H1 (cell line): ENCODE results near the gene INSIG1. TPM values are rescaled to one million over a fixed set of nuclear protein-coding genes. Genes with fewer than 3 reads are reported as not detected.

Experiments
- ASH2L ChIP-seq: fragments of 200-600, 300-600 bp; sonication (generic); IDR thresholded peaks from one replicate; pipeline ENCODE4 v1.7.1; 2017; ENCODE audit warnings: low read length
- NANOG ChIP-seq: IDR thresholded peaks from 2 replicates; pipeline ENCODE4 v1.6.1; 2011; ENCODE audit warnings: low read length, low read depth, mild to moderate bottlenecking, inconsistent platforms; ENCODE audit not compliant: insufficient read depth, poor library complexity, severe bottlenecking
- polyA plus RNA-seq, 7 experiments: library from polyadenylated mRNA; depleted of rRNA in 3 of 7; stranded (reverse) in 5 of 7; unstranded in 2 of 7; fragments of >200 nt in 5 of 7; fragments of 200-250 nt in 2 of 7; gene quantifications; 1 replicate in 5 of 7; 2 replicates in 1 of 7; 4 replicates in 1 of 7; pipeline versions ENCODE4 v1.2.1 to v1.2.3, GENCODE V29; 2011 to 2013; ENCODE audit warnings: missing spikeins in 2 of 7, mixed read lengths in 2 of 7
- total RNA-seq: library from RNA; stranded (reverse); fragmentation: NEBNext Ultra II Directional; extraction: Animal tissue kit (Norgen Biotek cat#: 25700); gene quantifications from 2 replicates; pipeline ENCODE4 v1.2.1, GENCODE V29; 2021

The INSIG1 gene
- total and polyA plus RNA-seq, 2 of the 8 experiments (the other 6 are each of a cell fraction or from before 2014, with no cell fraction given) = 40.0 to 58.4 TPM

- no peak for TF ChIP-seq NANOG
- TF ChIP-seq ASH2L = no peak
Measured at GRCh38 chr7:155322530-155322929, 24.9 kb downstream of the INSIG1 start (continued).
